Measurements from ENCODE around the gene RTN4IP1. TPM values are rescaled to one million over a fixed set of nuclear protein-coding genes. Genes with fewer than 3 reads are reported as not detected.

RTN4IP1 gene
- total RNA-seq, 1 donor from 2014 or later = 3.3 TPM

- Mint-ChIP-seq H3K27ac (ENCODE audit: unreplicated experiment) (no peak overlapping the region), H3K27me3 (ENCODE audit: unreplicated experiment) (no peaks in the 10 kb centered on the region), H3K36me3 (ENCODE audit: low read depth, unreplicated experiment) (peaks cover 48% of the 10 kb centered on the region), H3K9me3 (ENCODE audit: unreplicated experiment) (no peaks in the 10 kb centered on the region), H3K4me1 (ENCODE audit: unreplicated experiment) (no peaks in the 10 kb centered on the region), H3K4me3 (ENCODE audit: unreplicated experiment) (peak overlapping the region; percentile 53)
- no peak for TF ChIP-seq CTCF (IDR thresholded peaks at IDR 0.05; ENCODE audit: unreplicated experiment)
- DNase-seq (ENCODE audit: low spot score) = no peak
Measured at GRCh38 chr6:106658469-106658868, 29.2 kb upstream of the RTN4IP1 start.

- DNase-seq (ENCODE audit: low spot score) = no peak
- Mint-ChIP-seq H3K27ac (ENCODE audit: unreplicated experiment) (no peak overlapping the region), H3K36me3 (ENCODE audit: low read depth, unreplicated experiment) (peaks cover 11% of the 10 kb centered on the region), H3K4me3 (ENCODE audit: unreplicated experiment) (no peak overlapping the region), H3K27me3 (ENCODE audit: unreplicated experiment) (peaks cover 2% of the 10 kb centered on the region), H3K9me3 (ENCODE audit: unreplicated experiment) (no peaks in the 10 kb centered on the region), H3K4me1 (ENCODE audit: unreplicated experiment) (no peaks in the 10 kb centered on the region)
- TF ChIP-seq CTCF (IDR thresholded peaks at IDR 0.05; ENCODE audit: unreplicated experiment) = no peak
Measured at GRCh38 chr6:106648651-106649308, 19.5 kb upstream of the RTN4IP1 start.

- TF ChIP-seq CTCF (IDR thresholded peaks at IDR 0.05; ENCODE audit: unreplicated experiment) = no peak
- H3K27me3 Mint-ChIP-seq (ENCODE audit: unreplicated experiment) = peaks cover 2% of the 10 kb centered on the region
- peak overlapping the region; percentile 8 for H3K4me3 Mint-ChIP-seq (ENCODE audit: unreplicated experiment)
- H3K27ac Mint-ChIP-seq (ENCODE audit: unreplicated experiment) = no peak overlapping the region
- peaks cover 22% of the 10 kb centered on the region for H3K36me3 Mint-ChIP-seq (ENCODE audit: low read depth, unreplicated experiment)
- no peak for DNase-seq (ENCODE audit: low spot score)
- no peaks in the 10 kb centered on the region for H3K9me3 Mint-ChIP-seq (ENCODE audit: unreplicated experiment)
- H3K4me1 Mint-ChIP-seq (ENCODE audit: unreplicated experiment) = peaks cover 4% of the 10 kb centered on the region
Measured at GRCh38 chr6:106643061-106643460, 13.8 kb upstream of the RTN4IP1 start.

- Mint-ChIP-seq H3K4me1 (ENCODE audit: unreplicated experiment) (peaks cover 8% of the 10 kb centered on the region), H3K27ac (ENCODE audit: unreplicated experiment) (no peak overlapping the region), H3K4me3 (ENCODE audit: unreplicated experiment) (no peak overlapping the region), H3K9me3 (ENCODE audit: unreplicated experiment) (no peaks in the 10 kb centered on the region), H3K27me3 (ENCODE audit: unreplicated experiment) (peaks cover 2% of the 10 kb centered on the region), H3K36me3 (ENCODE audit: low read depth, unreplicated experiment) (peaks cover 22% of the 10 kb centered on the region)
- no peak for TF ChIP-seq CTCF (IDR thresholded peaks at IDR 0.05; ENCODE audit: unreplicated experiment)
- DNase-seq (ENCODE audit: low spot score) = no peak
Measured at GRCh38 chr6:106642476-106642875, 13.2 kb upstream of the RTN4IP1 start.

GRCh38 chr6:106639812-106640211 is 10.5 kb upstream of the RTN4IP1 start:
- Mint-ChIP-seq H3K27me3 (ENCODE audit: unreplicated experiment) (peaks cover 2% of the 10 kb centered on the region), H3K36me3 (ENCODE audit: low read depth, unreplicated experiment) (peaks cover 14% of the 10 kb centered on the region), H3K4me3 (ENCODE audit: unreplicated experiment) (no peak overlapping the region), H3K27ac (ENCODE audit: unreplicated experiment) (no peak overlapping the region), H3K9me3 (ENCODE audit: unreplicated experiment) (no peaks in the 10 kb centered on the region), H3K4me1 (ENCODE audit: unreplicated experiment) (peaks cover 14% of the 10 kb centered on the region)
- no peak for TF ChIP-seq CTCF (IDR thresholded peaks at IDR 0.05; ENCODE audit: unreplicated experiment)
- DNase-seq (ENCODE audit: low spot score) = no peak

All from endothelial cell (in vitro differentiated cells).